GM18498 (cell line): ENCODE results near the gene RGSL1.
"Not testable (repeated sequence)": the region's sequence is repeated elsewhere in the genome, so short reads cannot be mapped to it uniquely, and the experiment has no call there.

Experiments used
- ATAC-seq: cut with Tn5 transposase; IDR thresholded peaks from one replicate; pipeline ENCODE4 v1.9.1; 2021; ENCODE audit warnings: mild to moderate bottlenecking, moderate library complexity; ENCODE audit not compliant: unreplicated experiment

RGSL1 gene

GRCh38 chr1:182446033-182446669 lies 3.8 kb upstream of the RGSL1 start:
- ATAC-seq: peak; percentile 71

GRCh38 chr1:182447124-182447523 lies 2.8 kb upstream of the RGSL1 start:
- not testable (repeated sequence) for ATAC-seq

- no peak for ATAC-seq
These were observed 2.3 kb upstream of the RGSL1 start for GRCh38 chr1:182447660-182448059.

- no peak for ATAC-seq
These were observed 3.7 kb downstream of the RGSL1 start for GRCh38 chr1:182453631-182454030.

- ATAC-seq: no peak
These were observed 7.9 kb downstream of the RGSL1 start for GRCh38 chr1:182457844-182458243.

- ATAC-seq: no peak
These were observed 10.0 kb downstream of the RGSL1 start for GRCh38 chr1:182459949-182460348.

GRCh38 chr1:182460550-182460951 lies 10.6 kb downstream of the RGSL1 start:
- ATAC-seq: no peak

- ATAC-seq: no peak
These were observed 23.6 kb downstream of the RGSL1 start for GRCh38 chr1:182473556-182473955.

GRCh38 chr1:182476625-182477024 lies 26.7 kb downstream of the RGSL1 start:
- no peak for ATAC-seq

GRCh38 chr1:182478238-182478637 lies 28.3 kb downstream of the RGSL1 start:
- ATAC-seq: no peak

- ATAC-seq: peak; percentile 11
These were observed 34.1 kb downstream of the RGSL1 start for GRCh38 chr1:182484067-182484466.

- peak; percentile 98 for ATAC-seq
These were observed 34.7 kb downstream of the RGSL1 start for GRCh38 chr1:182484531-182485257.

GRCh38 chr1:182485861-182486260 lies 35.9 kb downstream of the RGSL1 start:
- ATAC-seq: no peak

- no peak for ATAC-seq
These were observed 38.9 kb downstream of the RGSL1 start for GRCh38 chr1:182488803-182489202.

- ATAC-seq: no peak
These were observed 43.1 kb downstream of the RGSL1 start for GRCh38 chr1:182493063-182493462.

- no peak for ATAC-seq
These were observed 45.1 kb downstream of the RGSL1 start for GRCh38 chr1:182495002-182495401.

- no peak for ATAC-seq
These were observed 45.7 kb downstream of the RGSL1 start for GRCh38 chr1:182495693-182496092.

- no peak for ATAC-seq
These were observed 57.7 kb downstream of the RGSL1 start for GRCh38 chr1:182507685-182508084.

- no peak for ATAC-seq
These were observed 65.6 kb downstream of the RGSL1 start for GRCh38 chr1:182515556-182515955.

GRCh38 chr1:182520736-182521135 lies 70.8 kb downstream of the RGSL1 start:
- no peak for ATAC-seq

GRCh38 chr1:182525342-182525741 lies 75.4 kb downstream of the RGSL1 start:
- ATAC-seq: no peak

GRCh38 chr1:182527680-182528079 lies 77.7 kb downstream of the RGSL1 start:
- ATAC-seq: no peak

- not testable (repeated sequence) for ATAC-seq
These were observed 78.3 kb downstream of the RGSL1 start for GRCh38 chr1:182528206-182528605.
